B cell (primary cell): ENCODE data around the gene TMEM132D. TPM values are rescaled to one million over a fixed set of nuclear protein-coding genes. Genes with fewer than 3 reads are reported as not detected.

Experiments used
- ATAC-seq: fragments of 200-7000 bp; cut with Tn5 transposase; one replicate; pipeline ENCODE4 v1.10.0; 2021; ENCODE audit warnings: low read depth, mild to moderate bottlenecking, moderate number of reproducible peaks, moderate library complexity
- CTCF ChIA-PET: fragments of 350-600 bp; sonication (Branson Sonifier 250); formaldehyde crosslinking; loops from one replicate; lab custom pipeline; 2021; ENCODE audit warnings: antibody characterized with exemption, inconsistent platforms; lab: Charles Lee
- POLR2A ChIA-PET: fragments of 350-600 bp; sonication (Branson Sonifier 250); formaldehyde crosslinking; loops from one replicate; lab custom pipeline; 2021; ENCODE audit warnings: antibody characterized with exemption; lab: Charles Lee
- DNase-seq: peaks from one replicate; pipeline ENCODE4 v3.0.0; 2013
- H2AFZ ChIP-seq: 2 replicates; pipeline ENCODE4 v1.6.1; 2012; ENCODE audit warnings: mild to moderate bottlenecking, low read depth, low read length; ENCODE audit not compliant: insufficient read depth, poor library complexity, severe bottlenecking
- H3K27ac ChIP-seq, 2 donors: 1 replicate in 1 of 2; 2 replicates in 1 of 2; pipeline ENCODE4 v1.5.1; 2012 to 2013; ENCODE audit warnings: low read length in 2 of 2, mild to moderate bottlenecking in 2 of 2, moderate library complexity in 1 of 2
- H3K27me3 ChIP-seq, 4 experiments: fragments of 200-600 bp in 1 of 4; sonication (generic) in 1 of 4; replicated peaks in 1 of 4; 1 replicate in 2 of 4; 2 replicates in 2 of 4; pipeline versions ENCODE4 v1.6.1 to v1.7.0; 2013 to 2016; ENCODE audit warnings: low read length in 3 of 4, mild to moderate bottlenecking in 2 of 4, mixed read lengths in 1 of 4, moderate library complexity in 1 of 4; ENCODE audit not compliant: insufficient read depth in 4 of 4, control insufficient read depth in 3 of 4; ENCODE audit errors: control extremely low read depth in 1 of 4
- H3K36me3 ChIP-seq, 2 experiments: replicated peaks in 1 of 2; 1 replicate in 1 of 2; 2 replicates in 1 of 2; pipeline versions ENCODE4 v1.6.1 to v1.7.1; 2013; ENCODE audit warnings: low read length in 1 of 2; ENCODE audit not compliant: insufficient read depth in 2 of 2, control insufficient read depth in 1 of 2; ENCODE audit errors: control extremely low read depth in 1 of 2, extremely low read depth in 1 of 2
- H3K4me1 ChIP-seq, 2 donors: fragments of 200-600 bp in 1 of 2; sonication (generic) in 1 of 2; 1 replicate in 1 of 2; 2 replicates in 1 of 2; pipeline versions ENCODE4 v1.5.1 to v1.6.1; 2013 to 2017; ENCODE audit warnings: low read length in 2 of 2; ENCODE audit not compliant: control insufficient read depth in 2 of 2, insufficient read depth in 2 of 2
- H3K4me2 ChIP-seq: replicated peaks from 2 replicates; pipeline ENCODE3; 2012; ENCODE audit warnings: mild to moderate bottlenecking, low read depth, low read length; ENCODE audit not compliant: poor library complexity, severe bottlenecking
- H3K4me3 ChIP-seq, 5 experiments: fragments of 200-600 bp in 1 of 5; sonication (generic) in 1 of 5; 1 replicate in 3 of 5; 2 replicates in 2 of 5; pipeline versions ENCODE4 v1.5.1 to v1.7.0; 2011 to 2016; ENCODE audit warnings: low read length in 4 of 5, mild to moderate bottlenecking in 4 of 5, low read depth in 2 of 5, control low read depth in 1 of 5, moderate library complexity in 1 of 5; ENCODE audit not compliant: insufficient read depth in 1 of 5; ENCODE audit errors: control extremely low read depth in 1 of 5, extremely low read depth in 1 of 5
- H3K79me2 ChIP-seq: fragments of 200-600 bp; sonication (generic); one replicate; pipeline ENCODE4 v1.6.0; 2016; ENCODE audit warnings: low read length; ENCODE audit not compliant: control insufficient read depth, insufficient read depth
- H3K9ac ChIP-seq: fragments of 200-600 bp; sonication (generic); 2 replicates; pipeline ENCODE4 v1.6.1; 2017; ENCODE audit warnings: mild to moderate bottlenecking, low read length, moderate library complexity
- H3K9me3 ChIP-seq, 3 donors: one replicate each; pipeline versions ENCODE4 v1.6.1 to v1.7.1; 2013; ENCODE audit warnings: low read length in 2 of 3; ENCODE audit not compliant: control insufficient read depth in 2 of 3, insufficient read depth in 1 of 3; ENCODE audit errors: control extremely low read depth in 1 of 3
- H4K20me1 ChIP-seq: 2 replicates; pipeline ENCODE4 v1.6.0; 2012; ENCODE audit warnings: mild to moderate bottlenecking, low read length; ENCODE audit not compliant: insufficient read depth, control insufficient read depth, poor library complexity, severe bottlenecking
- H3K27ac Mint-ChIP-seq: one replicate; pipeline ENCODE4 v1.8.0; 2021; ENCODE audit warnings: mixed read lengths
- H3K27me3 Mint-ChIP-seq: one replicate; pipeline ENCODE4 v1.8.0; 2021; ENCODE audit warnings: mixed read lengths
- H3K4me1 Mint-ChIP-seq: one replicate; pipeline ENCODE4 v1.8.0; 2021; ENCODE audit warnings: mixed read lengths
- H3K4me3 Mint-ChIP-seq: one replicate; pipeline ENCODE4 v1.8.0; 2021; ENCODE audit warnings: mixed read lengths
- H3K9me3 Mint-ChIP-seq: one replicate; pipeline ENCODE4 v1.8.0; 2022; ENCODE audit warnings: mixed read lengths; ENCODE audit not compliant: insufficient read depth
- EZH2 ChIP-seq: IDR thresholded peaks from 2 replicates; pipeline ENCODE4 v1.6.1; 2012; ENCODE audit warnings: borderline replicate concordance, low read depth, mild to moderate bottlenecking, moderate library complexity, low read length; ENCODE audit not compliant: insufficient read depth, poor library complexity, severe bottlenecking
- WGBS: methylation state at CpG from one replicate; pipeline ENCODE4 v1.1.5; 2013; ENCODE audit warnings: missing lambda C conversion rate; ENCODE audit not compliant: insufficient coverage; 5-methylcytosine and 5-hydroxymethylcytosine counted together
- intact Hi-C: fragments of 100-400 bp; cut with micrococcal nuclease; formaldehyde crosslinking; loops from one replicate; pipeline ENCODE4 v1.10.0; 2022
- polyA plus RNA-seq: library from polyadenylated mRNA; depleted of rRNA; stranded (reverse); fragments of >200 nt; gene quantifications from 2 replicates; pipeline ENCODE4 v1.2.3, GENCODE V29; 2012
- total RNA-seq, 2 donors: library from RNA; stranded (reverse); fragments of 120-200 nt in 1 of 2; gene quantifications; 1 replicate in 1 of 2; 2 replicates in 1 of 2; pipeline versions ENCODE4 v1.2.3 to v1.2.4, GENCODE V29; 2013 to 2022
- TF ChIP-seq, protein P1 (sequence below): fragments of 200-600 bp; IDR thresholded peaks from one replicate; pipeline ENCODE4 v1.8.0; 2022; ENCODE audit warnings: antibody characterized with exemption, mild to moderate bottlenecking

TMEM132D gene
- total and polyA plus RNA-seq, 2 donors (not counting 1 experiment from before 2014, with no cell fraction given), result not detected

DNA sequence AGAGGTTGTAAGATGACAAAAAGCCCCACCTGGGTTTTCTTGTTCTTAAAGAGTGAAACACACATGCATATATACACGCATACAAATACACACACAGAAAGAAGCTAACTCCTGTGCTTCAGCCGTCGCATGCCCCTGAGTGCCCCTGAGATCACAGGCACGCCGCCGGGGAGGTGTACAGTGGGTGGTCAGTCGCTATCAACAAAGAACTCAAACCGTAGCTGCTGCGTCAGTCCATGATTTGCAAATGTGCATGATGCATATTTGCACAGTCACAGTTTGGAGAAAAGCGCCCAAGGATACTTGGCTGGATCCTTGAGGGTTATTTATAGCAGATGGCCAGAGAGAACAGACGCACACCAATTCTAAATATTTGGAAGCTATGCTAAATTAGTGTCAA lies 206.9 kb downstream of the TMEM132D start:
- no peak overlapping the region for H3K4me3 ChIP-seq
- H3K27me3 ChIP-seq, result no peaks in the 10 kb centered on the region
- WGBS, result 91% methylated on average over 8 of the region's 11 CpGs
- Mint-ChIP-seq H3K9me3 (no peaks in the 10 kb centered on the region), H3K27ac (no peak overlapping the region), H3K27me3 (no peaks in the 10 kb centered on the region), H3K4me1 (no peaks in the 10 kb centered on the region), H3K4me3 (no peak overlapping the region)
- no peak for DNase-seq
- ChIA-PET CTCF (no interaction called here), POLR2A (no interaction called here)
- no peaks in the 10 kb centered on the region for H3K36me3 ChIP-seq
- H4K20me1 ChIP-seq, result no peaks in the 10 kb centered on the region
- intact Hi-C loops, result no loop called here
- TF ChIP-seq, protein P1, sequence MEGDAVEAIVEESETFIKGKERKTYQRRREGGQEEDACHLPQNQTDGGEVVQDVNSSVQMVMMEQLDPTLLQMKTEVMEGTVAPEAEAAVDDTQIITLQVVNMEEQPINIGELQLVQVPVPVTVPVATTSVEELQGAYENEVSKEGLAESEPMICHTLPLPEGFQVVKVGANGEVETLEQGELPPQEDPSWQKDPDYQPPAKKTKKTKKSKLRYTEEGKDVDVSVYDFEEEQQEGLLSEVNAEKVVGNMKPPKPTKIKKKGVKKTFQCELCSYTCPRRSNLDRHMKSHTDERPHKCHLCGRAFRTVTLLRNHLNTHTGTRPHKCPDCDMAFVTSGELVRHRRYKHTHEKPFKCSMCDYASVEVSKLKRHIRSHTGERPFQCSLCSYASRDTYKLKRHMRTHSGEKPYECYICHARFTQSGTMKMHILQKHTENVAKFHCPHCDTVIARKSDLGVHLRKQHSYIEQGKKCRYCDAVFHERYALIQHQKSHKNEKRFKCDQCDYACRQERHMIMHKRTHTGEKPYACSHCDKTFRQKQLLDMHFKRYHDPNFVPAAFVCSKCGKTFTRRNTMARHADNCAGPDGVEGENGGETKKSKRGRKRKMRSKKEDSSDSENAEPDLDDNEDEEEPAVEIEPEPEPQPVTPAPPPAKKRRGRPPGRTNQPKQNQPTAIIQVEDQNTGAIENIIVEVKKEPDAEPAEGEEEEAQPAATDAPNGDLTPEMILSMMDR, result no peak
- no peak for TF ChIP-seq EZH2
- H3K27ac ChIP-seq, result no peak overlapping the region
- H3K9me3 ChIP-seq, result peaks cover 0 to 15% (median 0%) of the 10 kb centered on the region in 3 donors
- H3K4me1 ChIP-seq, result no peaks in the 10 kb centered on the region
- H2AFZ ChIP-seq, result no peak overlapping the region
- ATAC-seq, result no peak
- H3K9ac ChIP-seq, result no peak overlapping the region
- no peak overlapping the region for H3K4me2 ChIP-seq
- H3K79me2 ChIP-seq, result no peaks in the 10 kb centered on the region

DNA sequence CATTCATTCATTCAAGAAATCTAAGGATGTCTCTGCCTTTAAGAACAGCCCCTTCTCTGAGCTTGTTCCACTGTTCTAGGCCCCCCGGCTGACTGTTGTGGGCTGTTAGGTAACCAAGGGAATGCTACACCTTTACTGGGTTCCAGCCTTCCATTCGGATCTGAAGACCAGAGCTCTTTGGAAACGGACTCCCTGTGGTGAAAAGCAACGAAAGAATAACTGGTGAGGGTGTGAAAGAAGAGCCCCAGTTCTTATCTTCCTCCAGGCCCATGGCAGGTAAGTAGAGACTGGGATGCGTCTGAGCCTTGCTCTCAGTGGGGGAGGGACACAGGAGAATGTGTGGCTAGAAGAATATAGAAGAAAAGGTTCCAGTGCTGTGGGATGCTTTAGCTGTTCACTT lies 207.4 kb downstream of the TMEM132D start:
- TF ChIP-seq, protein P1, result no peak
- TF ChIP-seq EZH2, result no peak

More for the DNA sequence above, 207.4 kb downstream of the TMEM132D start:
- H3K36me3 ChIP-seq, result no peaks in the 10 kb centered on the region
- intact Hi-C loops, result no loop called here
- no peak overlapping the region for H3K4me3 Mint-ChIP-seq
- ATAC-seq (no peak), DNase-seq (no peak)
- no peaks in the 10 kb centered on the region for H4K20me1 ChIP-seq
- H3K27me3 Mint-ChIP-seq, result no peaks in the 10 kb centered on the region
- H2AFZ ChIP-seq, result no peak overlapping the region
- H3K79me2 ChIP-seq, result no peaks in the 10 kb centered on the region
- no peak overlapping the region for H3K27ac ChIP-seq
- CTCF ChIA-PET, result no interaction called here
- H3K4me3 ChIP-seq, result no peak overlapping the region
- H3K4me1 ChIP-seq, result no peaks in the 10 kb centered on the region
- H3K27ac Mint-ChIP-seq, result no peak overlapping the region
- H3K27me3 ChIP-seq, result no peaks in the 10 kb centered on the region
- H3K9me3 Mint-ChIP-seq, result no peaks in the 10 kb centered on the region
- no peak overlapping the region for H3K9ac ChIP-seq
- WGBS, result 49% methylated on average over 5 of the region's 5 CpGs
- no peaks in the 10 kb centered on the region for H3K4me1 Mint-ChIP-seq
- peaks cover 0 to 15% (median 0%) of the 10 kb centered on the region in 3 donors for H3K9me3 ChIP-seq
- POLR2A ChIA-PET, result no interaction called here
- H3K4me2 ChIP-seq, result no peak overlapping the region
